ENCODE data around the gene PICALM.
"Not testable (repeated sequence)": the region's sequence is repeated elsewhere in the genome, so short reads cannot be mapped to it uniquely, and the experiment has no call there.

The PICALM gene

DNA sequence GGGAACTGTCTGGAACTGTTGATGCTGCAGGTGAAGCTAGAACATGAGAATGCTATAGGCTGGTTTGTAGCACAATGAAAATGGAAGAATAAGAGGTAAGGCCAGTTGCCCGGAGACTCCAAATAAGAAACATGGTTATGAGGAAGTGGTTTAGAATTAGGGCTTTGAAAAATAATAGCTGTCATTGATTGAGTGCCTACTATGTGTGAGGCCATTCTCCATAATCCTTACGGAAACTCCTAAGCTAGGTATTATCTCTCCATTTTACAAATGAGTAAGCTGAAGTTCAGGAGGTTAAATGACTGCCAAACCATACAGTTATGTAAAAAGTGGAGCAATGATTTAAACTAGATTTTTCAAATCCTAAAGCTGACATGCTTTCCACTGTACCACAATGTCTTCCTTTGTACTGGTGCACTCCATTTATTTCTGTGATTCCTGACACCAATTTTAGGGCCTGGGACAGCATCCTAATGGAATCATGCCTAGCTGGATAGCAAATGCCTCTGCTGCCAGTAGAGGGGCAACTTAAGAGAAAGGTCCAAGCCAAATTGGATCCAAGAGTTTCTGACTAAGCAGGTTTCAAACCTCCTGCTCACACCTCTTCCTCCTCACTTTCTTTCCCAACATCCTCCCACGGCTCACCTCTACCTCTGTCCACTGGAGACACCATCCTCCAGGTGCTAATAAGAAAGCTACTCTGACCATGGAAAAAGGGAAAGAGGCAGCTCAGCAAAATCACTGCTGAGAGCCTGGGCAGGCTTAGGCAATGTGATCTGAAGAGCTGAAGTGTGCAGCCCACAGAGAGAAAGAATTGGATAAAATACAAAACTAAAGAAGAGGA, 46.9 kb upstream of the PICALM start:
- Histone ChIP-seq H3K36me3 (no peaks in the 10 kb centered on the region), H3K27ac (no peak overlapping the region), H3K9me3 (no peaks in the 10 kb centered on the region), H3K4me3 (ENCODE audit: low read depth in 1 of 2, low read length in 1 of 2) (no peak overlapping the region), H3K27me3 (no peaks in the 10 kb centered on the region), H3K4me1 (ENCODE audit: control insufficient read depth in 1 of 2, insufficient read depth in 1 of 2, low read depth in 1 of 2, low read length in 1 of 2) (peaks cover 16 to 24% of the 10 kb centered on the region in 2 experiments)
- TF ChIP-seq, protein P1, sequence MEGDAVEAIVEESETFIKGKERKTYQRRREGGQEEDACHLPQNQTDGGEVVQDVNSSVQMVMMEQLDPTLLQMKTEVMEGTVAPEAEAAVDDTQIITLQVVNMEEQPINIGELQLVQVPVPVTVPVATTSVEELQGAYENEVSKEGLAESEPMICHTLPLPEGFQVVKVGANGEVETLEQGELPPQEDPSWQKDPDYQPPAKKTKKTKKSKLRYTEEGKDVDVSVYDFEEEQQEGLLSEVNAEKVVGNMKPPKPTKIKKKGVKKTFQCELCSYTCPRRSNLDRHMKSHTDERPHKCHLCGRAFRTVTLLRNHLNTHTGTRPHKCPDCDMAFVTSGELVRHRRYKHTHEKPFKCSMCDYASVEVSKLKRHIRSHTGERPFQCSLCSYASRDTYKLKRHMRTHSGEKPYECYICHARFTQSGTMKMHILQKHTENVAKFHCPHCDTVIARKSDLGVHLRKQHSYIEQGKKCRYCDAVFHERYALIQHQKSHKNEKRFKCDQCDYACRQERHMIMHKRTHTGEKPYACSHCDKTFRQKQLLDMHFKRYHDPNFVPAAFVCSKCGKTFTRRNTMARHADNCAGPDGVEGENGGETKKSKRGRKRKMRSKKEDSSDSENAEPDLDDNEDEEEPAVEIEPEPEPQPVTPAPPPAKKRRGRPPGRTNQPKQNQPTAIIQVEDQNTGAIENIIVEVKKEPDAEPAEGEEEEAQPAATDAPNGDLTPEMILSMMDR (IDR thresholded peaks at IDR 0.05), result no peak

DNA sequence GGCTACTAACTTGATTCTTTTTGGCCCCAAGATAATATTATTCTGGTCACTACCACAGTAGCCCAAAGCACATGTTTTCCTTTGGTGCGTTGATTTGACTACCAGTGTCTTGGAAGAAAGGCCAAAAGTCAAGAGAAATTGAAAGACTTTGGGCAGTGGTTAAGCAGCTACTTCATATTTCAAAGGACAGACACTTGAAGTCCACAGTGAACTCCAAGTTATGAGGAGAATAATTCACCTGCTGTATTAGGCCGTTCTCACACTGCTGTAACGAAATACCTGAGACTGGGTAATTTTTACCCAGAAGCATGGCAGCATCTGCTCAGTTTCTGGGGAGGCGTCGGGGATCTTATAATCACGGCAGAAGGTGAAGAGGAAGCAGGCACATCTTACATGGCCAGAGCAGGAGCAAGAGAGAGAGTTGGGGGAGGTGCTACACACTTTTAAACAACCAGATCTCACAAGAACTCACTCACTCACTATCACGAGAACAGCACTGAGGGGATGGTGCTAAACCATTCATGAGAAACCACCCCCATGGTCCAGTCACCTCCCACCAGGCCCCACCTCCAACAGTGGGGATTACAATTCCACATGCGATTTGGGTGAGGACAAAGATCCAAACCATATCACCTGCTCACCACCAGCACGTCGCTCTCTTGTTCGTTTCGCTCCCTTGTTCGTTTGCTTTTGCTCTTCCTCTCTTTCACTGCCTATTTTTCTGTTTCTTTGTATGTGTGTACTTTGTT, 40.2 kb upstream of the PICALM start:
- Histone ChIP-seq H3K9me3 (no peaks in the 10 kb centered on the region), H3K27ac (peak overlapping the region; percentile 27), H3K27me3 (no peaks in the 10 kb centered on the region), H3K4me3 (ENCODE audit: low read depth in 1 of 2, low read length in 1 of 2) (no peak overlapping the region), H3K36me3 (no peaks in the 10 kb centered on the region), H3K4me1 (ENCODE audit: control insufficient read depth in 1 of 2, insufficient read depth in 1 of 2, low read depth in 1 of 2, low read length in 1 of 2) (no peaks in the 10 kb centered on the region)
- TF ChIP-seq, protein P1 (IDR thresholded peaks at IDR 0.05), result no peak

DNA sequence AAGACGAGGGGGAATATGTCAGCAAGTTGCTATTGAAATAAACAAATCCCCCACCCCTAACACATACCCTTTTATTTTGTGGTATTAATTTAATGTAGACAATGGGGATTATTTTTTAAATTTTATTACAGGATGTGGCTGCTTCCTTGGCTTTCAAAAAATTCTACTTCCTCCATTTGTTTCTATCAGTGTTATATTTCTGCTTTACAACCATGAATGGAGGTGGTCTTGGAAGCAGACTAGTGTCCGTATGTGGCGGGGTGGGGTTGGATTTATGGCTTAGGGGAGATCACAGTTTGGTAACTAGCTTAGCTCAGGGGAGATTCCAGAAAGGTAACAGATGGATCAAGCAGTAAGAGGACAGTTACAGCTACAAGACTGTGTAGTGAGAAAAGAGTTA, 39.3 kb upstream of the PICALM start:
- H3K27me3 ChIP-seq, result no peaks in the 10 kb centered on the region
- no peak overlapping the region for H3K4me3 ChIP-seq (ENCODE audit: low read depth in 1 of 2, low read length in 1 of 2)
- no peaks in the 10 kb centered on the region for H3K4me1 ChIP-seq (ENCODE audit: control insufficient read depth in 1 of 2, insufficient read depth in 1 of 2, low read depth in 1 of 2, low read length in 1 of 2)
- no peaks in the 10 kb centered on the region for H3K36me3 ChIP-seq
- no peaks in the 10 kb centered on the region for H3K9me3 ChIP-seq
- TF ChIP-seq, protein P1 (IDR thresholded peaks at IDR 0.05), result no peak
- H3K27ac ChIP-seq, result peak overlapping the region; percentile 1

DNA sequence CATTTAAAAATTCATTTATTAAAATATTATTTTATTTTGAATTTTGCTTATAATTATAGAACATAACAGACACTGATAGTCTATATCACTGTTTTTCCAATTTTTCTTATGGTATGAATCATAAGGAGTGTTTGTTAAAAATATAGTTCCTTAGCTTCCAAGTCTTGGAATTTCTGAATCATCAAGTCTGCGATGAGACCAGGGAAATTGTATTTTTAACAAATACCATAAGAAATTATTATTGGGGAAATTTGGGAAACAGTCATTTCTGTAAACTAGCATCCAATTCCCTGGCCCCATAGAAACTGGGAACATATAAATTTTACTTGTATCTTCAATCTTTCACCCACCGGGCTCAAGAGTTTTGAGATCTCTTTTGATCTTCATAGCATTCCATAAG, 38.0 kb upstream of the PICALM start:
- TF ChIP-seq, protein P1 (IDR thresholded peaks at IDR 0.05), result no peak
- no peaks in the 10 kb centered on the region for H3K9me3 ChIP-seq
- H3K27ac ChIP-seq, result no peak overlapping the region
- H3K36me3 ChIP-seq, result no peaks in the 10 kb centered on the region
- no peaks in the 10 kb centered on the region for H3K4me1 ChIP-seq (ENCODE audit: control insufficient read depth in 1 of 2, insufficient read depth in 1 of 2, low read depth in 1 of 2, low read length in 1 of 2)
- no peak overlapping the region for H3K4me3 ChIP-seq (ENCODE audit: low read depth in 1 of 2, low read length in 1 of 2)
- no peaks in the 10 kb centered on the region for H3K27me3 ChIP-seq

DNA sequence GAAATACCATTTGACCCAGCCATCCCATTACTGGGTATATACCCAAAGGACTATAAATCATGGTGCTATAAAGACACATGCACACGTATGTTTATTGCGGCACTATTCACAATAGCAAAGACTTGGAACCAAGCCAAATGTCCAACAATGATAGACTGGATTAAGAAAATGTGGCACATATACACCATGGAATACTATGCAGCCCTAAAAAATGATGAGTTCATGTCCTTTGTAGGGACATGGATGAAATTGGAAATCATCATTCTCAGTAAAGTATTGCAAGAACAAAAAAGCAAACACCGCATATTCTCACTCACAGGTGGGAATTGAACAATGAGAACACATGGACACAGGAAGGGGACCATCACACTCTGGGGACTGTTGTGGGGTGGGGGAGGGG, 37.1 kb upstream of the PICALM start:
- not testable (repeated sequence) for H3K4me1 ChIP-seq (ENCODE audit: control insufficient read depth in 1 of 2, insufficient read depth in 1 of 2, low read depth in 1 of 2, low read length in 1 of 2); H3K4me3 ChIP-seq (ENCODE audit: low read depth in 1 of 2, low read length in 1 of 2); H3K27ac ChIP-seq; H3K36me3 ChIP-seq; H3K9me3 ChIP-seq; H3K27me3 ChIP-seq

DNA sequence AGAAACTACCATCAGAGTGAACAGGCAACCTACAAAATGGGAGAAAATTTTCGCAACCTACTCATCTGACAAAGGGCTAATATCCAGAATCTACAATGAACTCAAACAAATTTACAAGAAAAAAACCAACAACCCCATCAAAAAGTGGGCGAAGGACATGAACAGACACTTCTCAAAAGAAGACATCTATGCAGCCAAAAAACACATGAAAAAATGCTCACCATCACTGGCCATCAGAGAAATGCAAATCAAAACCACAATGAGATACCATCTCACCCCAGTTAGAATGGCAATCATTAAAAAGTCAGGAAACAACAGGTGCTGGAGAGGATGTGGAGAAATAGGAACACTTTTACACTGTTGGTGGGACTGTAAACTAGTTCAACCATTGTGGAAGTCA, 36.7 kb upstream of the PICALM start:
- not testable (repeated sequence) for H3K4me1 ChIP-seq (ENCODE audit: control insufficient read depth in 1 of 2, insufficient read depth in 1 of 2, low read depth in 1 of 2, low read length in 1 of 2); H3K27me3 ChIP-seq; H3K36me3 ChIP-seq; H3K4me3 ChIP-seq (ENCODE audit: low read depth in 1 of 2, low read length in 1 of 2); H3K27ac ChIP-seq; H3K9me3 ChIP-seq

All from neutrophil (primary cell).